HG02884 (cell line): Measurements from ENCODE around the gene PCED1B.
"Not testable (repeated sequence)": the region's sequence is repeated elsewhere in the genome, so short reads cannot be mapped to it uniquely, and the experiment has no call there.

Source experiments
- ATAC-seq: cut with Tn5 transposase; IDR thresholded peaks from one replicate; pipeline ENCODE4 v1.9.1; 2021; ENCODE audit warnings: mild to moderate bottlenecking, moderate library complexity; ENCODE audit not compliant: unreplicated experiment

Gene PCED1B

DNA sequence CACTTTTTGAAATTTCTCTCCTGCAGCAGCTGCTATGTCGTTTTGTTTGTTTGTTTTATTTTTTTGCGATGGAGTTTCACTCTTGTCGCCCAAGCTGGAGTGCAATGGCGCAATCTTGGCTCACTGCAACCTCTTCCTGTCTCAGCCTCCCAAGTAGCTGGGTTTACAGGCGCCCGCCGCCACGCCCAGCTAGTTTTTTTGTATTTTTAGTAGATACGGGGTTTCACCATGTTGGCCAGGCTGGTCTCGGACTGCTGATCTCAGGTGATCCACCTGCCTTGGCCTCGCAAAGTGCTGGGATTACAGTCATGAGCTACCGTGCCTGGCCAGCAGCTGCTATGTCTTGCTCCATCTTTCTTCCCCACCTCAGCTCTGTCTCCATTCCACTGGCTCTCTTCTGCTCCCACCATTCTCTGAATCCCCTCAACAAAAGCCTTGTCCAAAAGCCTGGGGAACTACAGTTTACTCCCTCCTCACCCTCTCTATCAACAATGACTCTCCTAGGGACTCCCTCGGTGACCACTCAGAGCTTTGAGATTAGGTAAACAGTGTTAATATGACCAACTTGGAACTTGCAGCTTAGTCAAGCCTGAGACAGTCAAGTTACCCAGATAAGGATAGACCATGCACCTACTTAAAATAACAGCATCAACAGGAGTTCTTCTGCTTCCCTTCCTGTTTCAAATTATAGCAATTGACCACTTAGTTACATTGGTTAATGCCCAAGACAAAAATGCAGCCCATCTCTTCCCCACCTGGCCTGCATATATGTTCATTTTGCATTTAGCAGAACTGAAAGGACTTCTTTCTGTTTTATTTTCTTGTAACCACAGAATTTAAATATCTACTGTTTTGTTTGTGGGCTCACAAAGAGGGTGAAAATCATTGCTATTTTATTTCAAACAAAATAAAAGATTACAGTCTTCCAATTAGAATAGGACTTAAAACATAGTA, 189.4 kb downstream of the PCED1B start:
- peak; percentile 77 for ATAC-seq

DNA sequence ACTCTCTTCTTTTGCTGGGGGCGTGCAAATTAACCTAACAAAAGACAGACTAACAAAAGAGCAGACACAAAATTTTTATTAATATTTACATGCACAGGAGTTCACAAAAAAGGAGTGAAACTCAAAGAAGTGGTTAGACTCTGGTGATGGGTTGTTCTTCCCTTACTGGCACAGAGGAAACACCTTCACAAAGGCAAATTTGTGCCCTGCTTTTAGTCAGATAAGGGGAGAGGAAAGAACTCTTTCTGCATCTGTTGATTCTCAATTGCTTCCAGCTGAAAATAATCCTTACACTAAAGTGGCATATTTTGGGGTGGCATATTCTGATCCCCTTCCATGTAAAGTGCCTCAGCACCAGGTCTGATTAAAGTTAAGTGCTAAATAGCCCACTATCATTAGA, 190.5 kb downstream of the PCED1B start:
- no peak for ATAC-seq

DNA sequence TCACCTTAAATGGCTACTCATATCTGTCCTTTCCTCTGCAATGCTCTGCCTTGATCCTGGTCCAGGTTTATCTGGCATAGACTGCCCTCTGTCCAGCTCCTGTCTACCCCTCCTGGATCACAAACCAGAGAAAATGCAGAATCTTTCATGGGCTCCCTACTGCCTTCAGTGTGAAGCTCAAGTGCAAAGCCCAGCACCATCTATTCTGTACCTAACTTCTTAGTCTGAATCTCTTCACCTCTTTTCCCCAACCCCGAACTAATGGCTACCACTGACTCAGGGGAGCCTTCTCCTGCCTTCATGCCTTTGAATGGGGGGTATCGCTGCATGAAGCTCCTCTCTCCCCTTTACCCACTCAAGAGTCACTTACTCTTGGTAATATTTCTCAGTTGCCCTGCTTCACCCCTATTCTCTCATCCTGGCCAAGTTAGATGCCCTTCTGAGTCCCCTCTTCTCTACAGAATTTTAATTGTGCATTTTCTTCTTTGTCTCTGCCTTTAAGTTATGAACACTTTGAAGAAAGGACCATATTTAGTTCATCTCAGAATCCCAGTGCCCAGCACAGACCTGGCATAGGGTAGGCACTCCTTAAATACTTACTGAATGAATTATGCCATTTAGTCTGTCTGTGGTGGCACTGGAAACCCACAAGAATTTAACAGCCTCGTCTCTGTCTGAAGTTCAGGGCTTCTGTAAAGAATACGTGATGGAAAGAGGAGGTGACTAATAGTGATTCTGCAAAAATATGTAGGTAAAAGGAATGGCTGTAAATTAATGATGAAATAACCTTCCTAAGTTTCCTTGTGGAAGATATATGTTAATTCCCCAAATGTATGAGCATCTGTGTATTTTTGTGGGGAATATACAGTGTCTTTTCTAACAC, 191.6 kb downstream of the PCED1B start:
- ATAC-seq = no peak

DNA sequence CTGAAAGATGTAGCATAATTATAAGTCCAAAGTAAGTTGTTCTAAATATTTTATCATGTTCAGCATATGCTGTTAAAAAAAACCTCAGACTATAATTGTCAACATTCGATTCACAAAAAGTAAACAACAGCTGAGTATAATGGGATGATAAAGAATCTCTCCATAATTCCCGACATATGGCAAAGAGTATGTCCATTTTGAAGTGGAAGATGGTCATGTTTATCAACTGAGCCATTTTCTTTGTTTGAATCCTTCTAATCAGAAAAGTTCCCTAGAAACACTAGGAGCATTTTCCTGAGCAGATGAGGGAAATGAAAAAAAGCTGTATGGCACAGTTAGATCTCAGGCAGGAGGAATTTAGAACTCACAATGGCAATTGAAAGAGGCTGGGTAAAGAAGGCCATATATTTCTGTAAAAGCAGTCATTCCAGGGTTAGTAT, 192.4 kb downstream of the PCED1B start:
- ATAC-seq = no peak

DNA sequence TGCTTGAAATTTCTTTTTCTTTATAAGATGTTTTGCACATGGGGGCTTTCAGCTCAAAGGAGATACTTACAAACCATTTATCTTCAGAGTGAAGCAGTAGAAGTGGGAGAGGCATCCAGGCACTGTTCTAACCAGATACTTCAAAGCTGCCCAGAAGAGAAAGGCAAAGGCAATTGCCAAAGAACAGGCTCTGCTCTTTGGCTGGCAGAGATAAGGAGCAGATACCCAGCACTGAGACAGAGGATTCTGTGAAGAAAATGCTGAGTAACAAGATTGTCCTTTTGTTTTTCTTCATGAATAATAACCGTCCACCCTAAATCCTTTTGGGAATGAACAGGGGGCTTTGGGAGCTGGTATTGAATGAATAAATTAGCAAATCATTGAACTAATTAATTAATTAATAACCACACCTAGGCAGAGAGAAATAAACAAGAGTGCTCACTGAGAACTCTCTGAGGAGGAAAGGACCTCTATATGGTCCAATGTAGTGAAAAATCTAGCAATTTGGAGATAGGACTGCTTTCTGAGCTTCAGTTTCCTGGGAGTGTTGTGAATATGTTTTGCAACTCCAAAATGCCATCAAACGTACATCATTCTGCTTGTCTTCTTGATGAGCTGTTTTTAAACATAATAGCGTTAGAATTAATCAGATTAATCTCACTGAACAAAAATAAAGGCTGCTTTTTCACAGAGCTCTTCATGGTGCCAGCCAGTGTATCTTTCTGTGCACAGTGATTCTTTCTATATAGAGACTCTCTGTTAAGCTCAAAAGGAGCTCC, 193.2 kb downstream of the PCED1B start:
- ATAC-seq = no peak

DNA sequence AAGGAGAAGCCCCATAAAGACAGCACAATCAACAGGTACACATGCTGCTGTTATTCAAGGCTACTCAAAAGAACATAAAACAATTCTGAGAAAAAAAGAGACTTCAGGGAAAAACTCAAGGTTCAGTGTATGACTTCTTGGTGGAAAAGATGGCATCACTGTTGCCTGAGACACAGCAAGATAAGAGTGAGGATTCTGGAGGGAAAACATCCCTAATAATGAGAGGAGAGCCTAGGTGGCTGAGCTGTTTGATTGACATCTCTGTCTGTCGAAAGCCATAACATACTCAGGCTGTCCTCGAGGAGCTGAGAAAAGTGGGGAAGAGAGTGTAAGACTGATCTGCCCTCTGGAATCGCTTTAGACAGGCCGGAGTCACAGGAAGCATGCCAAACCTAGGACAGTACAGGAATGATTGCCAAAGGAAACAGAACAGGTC, 193.8 kb downstream of the PCED1B start:
- ATAC-seq = no peak

DNA sequence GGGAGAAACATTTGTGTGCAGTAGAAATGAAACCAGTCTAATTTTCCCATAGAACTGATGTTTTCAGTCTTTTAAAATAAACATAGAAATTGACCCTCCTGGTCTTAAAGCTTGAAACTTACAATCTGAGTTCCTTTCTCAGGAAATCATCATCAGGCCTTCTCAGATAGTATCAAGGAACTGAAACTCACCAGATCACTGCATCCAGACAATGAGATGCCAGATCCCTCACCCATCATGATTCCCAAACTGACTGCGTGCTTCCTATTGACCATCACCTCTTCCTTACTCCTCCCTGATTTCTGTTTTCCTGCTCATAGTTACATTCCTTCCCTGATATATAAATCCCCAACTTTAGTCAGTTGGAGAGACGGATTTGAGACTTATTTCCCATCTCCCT, 195.3 kb downstream of the PCED1B start:
- ATAC-seq = no peak

DNA sequence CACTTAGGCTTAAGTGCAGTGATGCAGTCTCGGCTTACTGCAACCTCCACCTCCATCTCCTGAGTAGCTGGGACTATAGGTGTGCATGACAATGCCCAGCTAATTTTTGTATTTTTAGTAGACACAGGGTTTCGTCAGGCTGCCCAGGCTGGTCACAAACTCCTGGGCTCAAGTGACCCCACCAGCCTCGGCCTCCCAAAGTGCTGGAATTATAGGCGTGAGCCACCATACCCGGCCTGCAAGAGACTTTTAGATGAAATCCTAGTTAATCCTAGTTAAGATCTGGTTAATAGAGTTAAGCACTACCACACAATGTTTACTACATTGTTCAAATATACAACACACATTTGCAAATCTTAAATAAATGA, 196.8 kb downstream of the PCED1B start:
- no peak for ATAC-seq

DNA sequence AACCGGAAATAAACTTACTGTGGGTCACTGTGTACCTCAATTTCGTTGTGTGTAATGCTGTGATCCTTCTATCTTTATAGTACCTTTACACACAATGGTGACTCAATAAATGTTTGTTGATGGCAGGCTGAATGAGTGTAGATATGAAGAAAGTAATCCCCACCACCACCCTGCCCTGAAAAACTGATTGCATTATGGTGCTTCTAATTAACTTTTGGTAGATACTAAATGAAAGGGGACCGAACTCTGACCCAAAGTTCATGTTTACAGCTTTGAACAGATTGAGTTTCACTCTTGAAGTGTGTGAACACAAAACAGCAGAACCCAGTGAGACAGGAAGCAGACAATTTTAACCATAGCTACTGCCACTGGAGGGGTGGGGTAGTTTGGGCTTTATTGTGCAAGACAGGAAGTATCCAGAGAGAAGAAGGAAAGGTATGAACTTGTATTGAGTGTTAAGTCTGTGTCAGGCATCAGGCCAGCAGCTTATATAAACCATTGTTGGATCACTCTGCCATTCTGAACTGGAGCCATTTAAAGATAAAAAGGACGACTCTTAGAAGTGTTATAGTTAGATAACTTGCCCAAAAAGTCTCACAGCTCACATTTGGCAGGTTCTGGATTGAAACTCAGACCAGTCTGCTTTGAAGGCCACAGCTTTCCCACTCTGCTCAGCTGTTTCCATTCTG, 197.3 kb downstream of the PCED1B start:
- peak; percentile 90 for ATAC-seq

DNA sequence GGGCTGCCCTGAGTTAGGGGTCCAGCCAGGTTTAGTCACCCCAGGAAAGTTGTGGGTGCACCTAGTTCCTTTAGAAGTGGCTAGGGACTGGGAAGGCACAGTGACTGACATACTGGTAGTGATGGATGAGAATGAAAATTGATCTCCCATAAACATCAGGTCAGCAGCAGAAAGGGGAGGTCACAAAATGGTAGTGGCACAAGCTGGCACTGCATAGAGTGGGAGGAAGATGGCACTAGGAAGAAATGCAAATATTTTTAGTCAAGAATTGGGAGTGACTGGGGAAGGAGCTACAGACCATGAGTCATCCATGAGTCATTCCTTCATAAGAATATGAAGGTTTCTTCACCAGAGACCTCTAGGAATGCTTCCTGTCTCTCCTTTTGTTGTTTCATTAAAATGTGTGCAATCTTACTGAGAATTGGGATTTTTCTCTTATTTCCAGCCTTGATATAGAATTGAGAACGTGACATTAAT, 198.6 kb downstream of the PCED1B start:
- ATAC-seq = no peak

DNA sequence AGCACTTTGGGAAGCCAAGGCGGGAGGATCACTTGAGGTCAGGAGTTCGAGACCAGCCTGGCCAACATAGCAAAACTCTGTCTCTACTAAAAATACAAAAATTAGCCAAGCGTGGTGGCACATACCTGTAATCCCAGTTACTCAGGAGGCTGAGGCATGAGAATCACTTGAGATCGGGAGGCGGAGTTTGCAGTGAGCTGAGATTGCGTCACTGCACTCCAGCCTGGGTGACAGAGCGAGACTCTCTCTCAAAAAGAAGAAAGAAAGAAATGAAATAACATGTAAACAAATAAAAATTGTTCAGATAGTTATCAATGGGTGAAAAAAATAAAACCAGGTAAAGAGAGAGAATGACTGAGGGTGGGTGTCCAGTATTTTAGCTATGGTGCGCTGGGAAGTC, 200.3 kb downstream of the PCED1B start:
- not testable (repeated sequence) for ATAC-seq

DNA sequence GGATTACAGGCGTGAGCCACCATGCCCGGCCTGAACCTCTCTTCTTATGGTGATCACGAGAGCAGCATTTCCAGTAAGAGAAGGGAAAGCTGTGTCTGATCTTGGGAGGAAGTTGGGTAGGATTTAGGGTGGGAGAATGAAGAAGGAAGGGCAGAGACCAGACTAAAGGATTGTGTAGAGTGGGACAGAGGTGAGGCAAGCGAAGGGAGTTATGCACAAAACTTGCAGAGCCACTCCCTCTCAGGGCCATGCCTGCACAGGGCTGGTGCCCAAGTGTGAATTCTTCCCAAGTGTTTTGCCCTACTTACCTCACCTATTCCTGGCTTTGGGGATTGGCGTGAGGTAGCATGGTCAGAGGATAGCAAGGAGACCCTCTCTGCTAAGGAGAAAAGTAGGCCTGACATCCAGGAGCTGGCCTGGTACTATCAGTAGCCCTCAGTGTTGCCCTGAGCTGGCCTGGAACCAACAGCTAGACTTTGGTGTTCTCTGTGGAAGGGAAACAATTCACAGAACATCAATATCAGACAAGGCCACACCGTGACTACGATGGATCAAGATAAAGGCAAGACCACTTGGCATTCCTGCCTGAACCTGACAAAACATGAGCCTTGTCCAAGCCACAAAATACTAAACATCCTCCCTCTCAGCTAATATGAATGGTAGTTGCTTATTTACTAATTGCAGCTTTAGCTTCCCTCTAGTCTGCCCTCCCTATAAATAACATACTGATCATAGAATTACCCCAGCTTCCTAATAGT, 201.3 kb downstream of the PCED1B start:
- no peak for ATAC-seq

DNA sequence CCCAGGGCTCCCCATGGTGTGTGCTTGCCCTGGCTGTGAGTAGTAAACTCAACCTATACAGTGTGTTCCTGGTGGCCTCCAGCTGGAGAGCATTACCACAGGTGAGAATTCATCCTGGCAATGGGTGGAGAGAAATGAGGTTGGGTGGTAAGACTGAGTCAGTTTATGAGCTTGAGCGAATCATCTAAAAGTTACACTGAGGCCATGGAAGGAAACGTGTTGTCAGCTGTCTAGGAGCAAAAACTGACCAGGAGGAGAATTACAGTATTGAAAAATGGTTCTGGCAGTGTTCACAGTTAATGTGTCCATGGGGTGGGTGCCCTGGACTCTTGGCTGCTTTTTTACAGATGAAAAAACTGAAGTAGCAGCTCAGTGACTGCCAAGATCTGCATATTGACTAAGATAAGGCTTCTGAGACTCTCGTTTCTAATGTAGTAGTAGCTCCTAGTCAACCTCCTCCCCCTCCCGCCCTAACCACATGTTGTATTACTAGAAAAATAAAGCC, 202.3 kb downstream of the PCED1B start:
- no peak for ATAC-seq

DNA sequence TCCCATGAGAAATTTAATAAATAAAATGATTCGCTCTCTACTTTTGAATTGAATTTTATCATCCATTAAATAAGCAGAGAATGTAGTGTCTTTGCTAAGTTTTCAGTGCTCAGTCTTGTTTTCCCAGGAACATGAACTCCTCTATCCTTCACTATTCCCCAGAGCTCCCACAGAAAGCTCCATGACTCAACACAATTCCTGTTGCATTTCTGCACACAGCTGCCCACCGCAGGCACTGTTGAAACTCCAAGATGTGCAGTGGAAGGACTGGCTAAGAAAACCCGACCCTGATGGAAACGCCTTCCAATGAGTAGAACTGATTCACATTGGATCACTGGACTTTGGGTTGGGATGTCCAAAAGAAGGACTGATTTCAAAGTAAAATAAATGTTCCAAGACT, 202.8 kb downstream of the PCED1B start:
- ATAC-seq = no peak
